HepG2 (cell line): ENCODE results near the gene RHOV. TPM values are rescaled to one million over a fixed set of nuclear protein-coding genes. Genes with fewer than 3 reads are reported as not detected.

Experiments
- CBFB ChIP-seq: sonication (generic); formaldehyde crosslinking; IDR thresholded peaks from 2 replicates; pipeline ENCODE4 v1.4.0; 2020; ENCODE audit warnings: missing genetic modification reagents
- CREB1 ChIP-seq, 2 experiments: fragments of 450-650 bp in 1 of 2; IDR thresholded peaks; 2 replicates each; pipeline ENCODE4 v1.6.1; 2016 to 2017; ENCODE audit warnings: control low read depth in 1 of 2, mild to moderate bottlenecking in 1 of 2, missing compliant biosample characterization in 1 of 2, missing genetic modification characterization in 1 of 2
- FOXA3 ChIP-seq: IDR thresholded peaks from 2 replicates; pipeline ENCODE4 v1.6.1; 2016; ENCODE audit warnings: missing genetic modification reagents, missing compliant biosample characterization
- FOXO1 ChIP-seq: sonication (generic); formaldehyde crosslinking; IDR thresholded peaks from 2 replicates; pipeline ENCODE4 v1.4.0; 2020; ENCODE audit warnings: missing genetic modification reagents
- NFIB ChIP-seq: sonication (generic); formaldehyde crosslinking; IDR thresholded peaks from 2 replicates; pipeline ENCODE4 v1.9.0; 2021; ENCODE audit warnings: missing genetic modification reagents, mild to moderate bottlenecking, borderline replicate concordance
- NR1H2 ChIP-seq: sonication (generic); formaldehyde crosslinking; IDR thresholded peaks from 2 replicates; pipeline ENCODE4 v1.8.1; 2022; ENCODE audit warnings: low read depth, missing genetic modification reagents, borderline replicate concordance
- SCMH1 ChIP-seq: sonication (generic); formaldehyde crosslinking; IDR thresholded peaks from 2 replicates; pipeline ENCODE4 v1.9.0; 2021; ENCODE audit warnings: missing genetic modification reagents, mild to moderate bottlenecking, borderline replicate concordance
- SKI ChIP-seq: fragments of 450-650 bp; IDR thresholded peaks from one replicate; pipeline ENCODE4 v1.6.1; 2018; ENCODE audit warnings: mild to moderate bottlenecking; ENCODE audit not compliant: partially characterized antibody
- SMARCC2 ChIP-seq: fragments of 450-650 bp; IDR thresholded peaks from 2 replicates; pipeline ENCODE4 v1.6.1; 2017; ENCODE audit warnings: antibody characterized with exemption, mild to moderate bottlenecking
- SOX6 ChIP-seq, 2 experiments: fragments of 450-650 bp in 1 of 2; sonication (generic) in 1 of 2; formaldehyde crosslinking in 1 of 2; IDR thresholded peaks; 2 replicates each; pipeline versions ENCODE4 v1.4.0 to v1.6.1; 2017 to 2020; ENCODE audit warnings: antibody characterized with exemption in 1 of 2, mild to moderate bottlenecking in 1 of 2, missing genetic modification reagents in 1 of 2
- SP1 ChIP-seq, 2 experiments: fragments of 450-650 bp in 1 of 2; sonication (generic) in 1 of 2; formaldehyde crosslinking in 1 of 2; IDR thresholded peaks; 2 replicates each; pipeline versions ENCODE4 v1.4.0 to v1.6.1; 2016 to 2020; ENCODE audit warnings: missing genetic modification reagents in 1 of 2
- SP4 ChIP-seq: sonication (generic); formaldehyde crosslinking; IDR thresholded peaks from 2 replicates; pipeline ENCODE4 v1.8.1; 2023; ENCODE audit warnings: mild to moderate bottlenecking, missing genetic modification reagents
- TGIF2 ChIP-seq: IDR thresholded peaks from 2 replicates; pipeline ENCODE4 v1.6.1; 2016; ENCODE audit warnings: control low read depth, missing compliant biosample characterization
- ZNF253 ChIP-seq: sonication (generic); formaldehyde crosslinking; IDR thresholded peaks from 2 replicates; pipeline ENCODE4 v1.8.0; 2022; ENCODE audit warnings: mild to moderate bottlenecking, missing genetic modification reagents, borderline replicate concordance
- ZNF572 ChIP-seq: sonication (generic); formaldehyde crosslinking; IDR thresholded peaks from 2 replicates; pipeline ENCODE4 v1.5.1; 2020; ENCODE audit warnings: mild to moderate bottlenecking, missing genetic modification reagents
- polyA plus RNA-seq, 8 experiments: library from polyadenylated mRNA; depleted of rRNA in 3 of 8; stranded (reverse) in 7 of 8; unstranded in 1 of 8; fragments of >200 nt; fragmentation: Illumina TruSeq in 4 of 8; extraction: Trizol in 4 of 8; gene quantifications; 2 replicates each; pipeline versions ENCODE4 v1.2.1 to v1.2.3, GENCODE V29; 2011 to 2016; ENCODE audit warnings: low read depth in 4 of 8, missing spikeins in 1 of 8, mixed read lengths in 1 of 8; ENCODE audit not compliant: insufficient read depth in 1 of 8
- total RNA-seq, 5 experiments: library from RNA; depleted of rRNA; stranded (reverse); fragments of >200 nt; fragmentation: Illumina TruSeq; extraction: Trizol; gene quantifications; 2 replicates each; pipeline ENCODE4 v1.2.3, GENCODE V29; 2016; ENCODE audit warnings: low read depth in 1 of 5
- TF ChIP-seq, protein P1 (sequence below), 2 experiments: sonication (generic) in 1 of 2; formaldehyde crosslinking in 1 of 2; IDR thresholded peaks; 2 replicates each; pipeline versions ENCODE4 v1.4.0 to v1.6.1; 2016 to 2020; ENCODE audit warnings: borderline replicate concordance in 1 of 2, low read depth in 1 of 2, mild to moderate bottlenecking in 1 of 2, missing genetic modification reagents in 1 of 2
- TF ChIP-seq, protein P2 (sequence below): sonication (generic); formaldehyde crosslinking; IDR thresholded peaks from 2 replicates; pipeline ENCODE4 v1.4.0; 2020; ENCODE audit warnings: missing genetic modification reagents, borderline replicate concordance
- TF ChIP-seq, protein P3 (sequence below): sonication (generic); formaldehyde crosslinking; IDR thresholded peaks from 2 replicates; pipeline ENCODE4 v1.5.0; 2020; ENCODE audit warnings: mild to moderate bottlenecking, missing genetic modification reagents

The RHOV gene
- total and polyA plus RNA-seq, 2 of the 13 experiments (the other 11 are each of a cell fraction or from before 2014, with no cell fraction given): 0.17 to 0.18 TPM

DNA sequence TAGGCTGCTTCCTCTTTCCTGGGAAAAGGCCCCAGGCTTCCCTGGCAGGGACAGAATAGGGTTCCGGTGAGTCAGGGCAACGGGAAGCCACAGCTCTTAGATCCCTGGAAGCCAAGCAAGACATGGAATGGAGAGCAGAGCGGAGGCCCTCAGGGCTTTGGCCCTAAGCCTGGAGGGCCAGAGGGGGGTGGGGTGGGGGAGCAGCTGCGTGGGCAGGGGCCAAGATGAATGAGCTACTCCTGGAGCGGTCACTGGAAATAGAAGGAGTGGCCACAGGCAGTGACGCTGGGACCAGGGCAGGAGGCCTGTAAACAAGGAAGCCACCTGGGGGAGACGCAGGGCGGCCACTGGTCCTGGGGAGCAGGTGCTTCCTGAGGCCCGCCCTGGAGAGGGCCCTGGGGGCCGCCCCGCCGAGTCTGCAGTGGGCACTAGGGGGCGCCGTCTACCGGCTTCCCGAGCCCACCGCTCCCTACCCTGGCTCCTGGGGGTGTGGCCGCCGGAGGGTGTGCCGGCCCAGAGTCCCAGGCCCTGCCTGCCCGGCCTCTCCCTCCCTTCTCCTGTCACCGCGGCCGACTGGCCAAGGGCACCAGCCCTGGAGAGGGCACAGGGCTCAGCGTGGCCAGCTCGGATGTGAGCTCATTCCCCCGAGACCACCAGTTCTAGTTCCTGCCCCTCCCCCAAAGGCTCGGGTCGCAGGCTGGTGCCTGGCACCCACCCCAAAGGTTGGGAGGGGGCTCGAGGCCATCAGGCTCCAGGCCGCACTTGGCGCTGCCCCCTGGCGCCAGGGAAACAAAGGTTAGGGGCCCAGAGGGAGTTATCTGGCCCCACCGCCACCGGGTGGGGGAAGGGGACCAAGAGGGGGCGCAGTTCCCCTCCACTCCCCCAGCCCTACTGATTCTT is 32.3 kb upstream of the RHOV start (continued):
- TF ChIP-seq, protein P1, sequence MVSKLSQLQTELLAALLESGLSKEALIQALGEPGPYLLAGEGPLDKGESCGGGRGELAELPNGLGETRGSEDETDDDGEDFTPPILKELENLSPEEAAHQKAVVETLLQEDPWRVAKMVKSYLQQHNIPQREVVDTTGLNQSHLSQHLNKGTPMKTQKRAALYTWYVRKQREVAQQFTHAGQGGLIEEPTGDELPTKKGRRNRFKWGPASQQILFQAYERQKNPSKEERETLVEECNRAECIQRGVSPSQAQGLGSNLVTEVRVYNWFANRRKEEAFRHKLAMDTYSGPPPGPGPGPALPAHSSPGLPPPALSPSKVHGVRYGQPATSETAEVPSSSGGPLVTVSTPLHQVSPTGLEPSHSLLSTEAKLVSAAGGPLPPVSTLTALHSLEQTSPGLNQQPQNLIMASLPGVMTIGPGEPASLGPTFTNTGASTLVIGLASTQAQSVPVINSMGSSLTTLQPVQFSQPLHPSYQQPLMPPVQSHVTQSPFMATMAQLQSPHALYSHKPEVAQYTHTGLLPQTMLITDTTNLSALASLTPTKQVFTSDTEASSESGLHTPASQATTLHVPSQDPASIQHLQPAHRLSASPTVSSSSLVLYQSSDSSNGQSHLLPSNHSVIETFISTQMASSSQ (IDR thresholded peaks at IDR 0.05; ENCODE audit: low read depth): no peak
- TF ChIP-seq, protein P1 (CRISPR knock-in tag; IDR thresholded peaks at IDR 0.05; ENCODE audit: borderline replicate concordance): no peak
- TF ChIP-seq TGIF2 (CRISPR knock-in tag) (peak; percentile 90), SMARCC2 (no peak), SP4 (CRISPR knock-in tag) (peak; percentile 63; the same call in 1 of the 2 replicates), ZNF572 (CRISPR knock-in tag) (no peak), NR1H2 (CRISPR knock-in tag) (no peak), CREB1 (IDR thresholded peaks at IDR 0.05) (no peak), CREB1 (CRISPR knock-in tag; IDR thresholded peaks at IDR 0.05) (no peak), NFIB (CRISPR knock-in tag) (no peak), ZNF253 (CRISPR knock-in tag) (no peak), FOXA3 (CRISPR knock-in tag) (no peak), SKI (no peak), SCMH1 (CRISPR knock-in tag) (no peak), FOXO1 (CRISPR knock-in tag) (no peak), SP1 (IDR thresholded peaks at IDR 0.05) (no peak), SP1 (CRISPR knock-in tag; IDR thresholded peaks at IDR 0.05) (no peak), CBFB (CRISPR knock-in tag) (no peak), SOX6 (IDR thresholded peaks at IDR 0.05) (no peak), SOX6 (CRISPR knock-in tag; IDR thresholded peaks at IDR 0.05) (peak; percentile 53)
- TF ChIP-seq, protein P2, sequence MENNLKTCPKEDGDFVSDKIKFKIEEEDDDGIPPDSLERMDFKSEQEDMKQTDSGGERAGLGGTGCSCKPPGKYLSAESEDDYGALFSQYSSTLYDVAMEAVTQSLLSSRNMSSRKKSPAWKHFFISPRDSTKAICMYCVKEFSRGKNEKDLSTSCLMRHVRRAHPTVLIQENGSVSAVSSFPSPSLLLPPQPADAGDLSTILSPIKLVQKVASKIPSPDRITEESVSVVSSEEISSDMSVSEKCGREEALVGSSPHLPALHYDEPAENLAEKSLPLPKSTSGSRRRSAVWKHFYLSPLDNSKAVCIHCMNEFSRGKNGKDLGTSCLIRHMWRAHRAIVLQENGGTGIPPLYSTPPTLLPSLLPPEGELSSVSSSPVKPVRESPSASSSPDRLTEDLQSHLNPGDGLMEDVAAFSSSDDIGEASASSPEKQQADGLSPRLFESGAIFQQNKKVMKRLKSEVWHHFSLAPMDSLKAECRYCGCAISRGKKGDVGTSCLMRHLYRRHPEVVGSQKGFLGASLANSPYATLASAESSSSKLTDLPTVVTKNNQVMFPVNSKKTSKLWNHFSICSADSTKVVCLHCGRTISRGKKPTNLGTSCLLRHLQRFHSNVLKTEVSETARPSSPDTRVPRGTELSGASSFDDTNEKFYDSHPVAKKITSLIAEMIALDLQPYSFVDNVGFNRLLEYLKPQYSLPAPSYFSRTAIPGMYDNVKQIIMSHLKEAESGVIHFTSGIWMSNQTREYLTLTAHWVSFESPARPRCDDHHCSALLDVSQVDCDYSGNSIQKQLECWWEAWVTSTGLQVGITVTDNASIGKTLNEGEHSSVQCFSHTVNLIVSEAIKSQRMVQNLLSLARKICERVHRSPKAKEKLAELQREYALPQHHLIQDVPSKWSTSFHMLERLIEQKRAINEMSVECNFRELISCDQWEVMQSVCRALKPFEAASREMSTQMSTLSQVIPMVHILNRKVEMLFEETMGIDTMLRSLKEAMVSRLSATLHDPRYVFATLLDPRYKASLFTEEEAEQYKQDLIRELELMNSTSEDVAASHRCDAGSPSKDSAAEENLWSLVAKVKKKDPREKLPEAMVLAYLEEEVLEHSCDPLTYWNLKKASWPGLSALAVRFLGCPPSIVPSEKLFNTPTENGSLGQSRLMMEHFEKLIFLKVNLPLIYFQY (CRISPR knock-in tag): peak; percentile 55; the same call in 1 of the 2 replicates
- TF ChIP-seq, protein P3, sequence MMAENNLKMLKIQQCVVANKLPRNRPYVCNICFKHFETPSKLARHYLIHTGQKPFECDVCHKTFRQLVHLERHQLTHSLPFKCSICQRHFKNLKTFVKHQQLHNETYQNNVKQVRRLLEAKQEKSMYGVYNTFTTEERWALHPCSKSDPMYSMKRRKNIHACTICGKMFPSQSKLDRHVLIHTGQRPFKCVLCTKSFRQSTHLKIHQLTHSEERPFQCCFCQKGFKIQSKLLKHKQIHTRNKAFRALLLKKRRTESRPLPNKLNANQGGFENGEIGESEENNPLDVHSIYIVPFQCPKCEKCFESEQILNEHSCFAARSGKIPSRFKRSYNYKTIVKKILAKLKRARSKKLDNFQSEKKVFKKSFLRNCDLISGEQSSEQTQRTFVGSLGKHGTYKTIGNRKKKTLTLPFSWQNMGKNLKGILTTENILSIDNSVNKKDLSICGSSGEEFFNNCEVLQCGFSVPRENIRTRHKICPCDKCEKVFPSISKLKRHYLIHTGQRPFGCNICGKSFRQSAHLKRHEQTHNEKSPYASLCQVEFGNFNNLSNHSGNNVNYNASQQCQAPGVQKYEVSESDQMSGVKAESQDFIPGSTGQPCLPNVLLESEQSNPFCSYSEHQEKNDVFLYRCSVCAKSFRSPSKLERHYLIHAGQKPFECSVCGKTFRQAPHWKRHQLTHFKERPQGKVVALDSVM (CRISPR knock-in tag): no peak
